ENCODE results near the gene PPIAL4G.
"Not testable (repeated sequence)": the region's sequence is repeated elsewhere in the genome, so short reads cannot be mapped to it uniquely, and the experiment has no call there.

Gene PPIAL4G

GRCh38 chr1:148483029-148483428 is at the start of gene PPIAL4G:
TSS of gene PPIAL4G (minus strand) at chr1:148483302. CDS start at chr1:148483252, 50 bp downstream.
- not testable (repeated sequence) for H3K27ac ChIP-seq, H3K27me3 ChIP-seq, H4K20me1 ChIP-seq, H3K9me3 ChIP-seq, H3K4me1 ChIP-seq, H3K9ac ChIP-seq, H3K36me3 ChIP-seq, H3K4me2 ChIP-seq, H3K4me3 ChIP-seq

- not testable (repeated sequence) for H3K9ac ChIP-seq
These were observed 49.1 kb upstream of the PPIAL4G start for GRCh38 chr1:148532158-148532557.

GRCh38 chr1:148529101-148529567 is 46.0 kb upstream of the PPIAL4G start:
- H3K27ac ChIP-seq, H3K9ac ChIP-seq: not testable (repeated sequence)

More at GRCh38 chr1:148532158-148532557, 49.1 kb upstream of the PPIAL4G start:
- not testable (repeated sequence) for H4K20me1 ChIP-seq, H3K4me1 ChIP-seq, H3K4me3 ChIP-seq, H3K9me3 ChIP-seq, H3K4me2 ChIP-seq, H3K27ac ChIP-seq
- Histone ChIP-seq H3K27me3 (peaks cover 11% of the 10 kb centered on the region), H3K36me3 (peaks cover 12% of the 10 kb centered on the region)

GRCh38 chr1:148528591-148528990 is 45.5 kb upstream of the PPIAL4G start:
- H3K9ac ChIP-seq, H3K9me3 ChIP-seq, H4K20me1 ChIP-seq, H3K27ac ChIP-seq, H3K4me2 ChIP-seq, H3K4me1 ChIP-seq, H3K36me3 ChIP-seq, H3K4me3 ChIP-seq: not testable (repeated sequence)
- H3K27me3 ChIP-seq = peaks cover 11% of the 10 kb centered on the region

More at GRCh38 chr1:148529101-148529567, 46.0 kb upstream of the PPIAL4G start:
- H3K4me1 ChIP-seq, H3K4me2 ChIP-seq, H3K9me3 ChIP-seq, H3K4me3 ChIP-seq, H3K36me3 ChIP-seq, H4K20me1 ChIP-seq: not testable (repeated sequence)
- peaks cover 11% of the 10 kb centered on the region for H3K27me3 ChIP-seq

- H3K4me3 ChIP-seq, H3K36me3 ChIP-seq, H3K9ac ChIP-seq, H4K20me1 ChIP-seq, H3K4me1 ChIP-seq, H3K9me3 ChIP-seq, H3K27ac ChIP-seq, H3K4me2 ChIP-seq: not testable (repeated sequence)
- peaks cover 22% of the 10 kb centered on the region for H3K27me3 ChIP-seq
These were observed 43.5 kb upstream of the PPIAL4G start for GRCh38 chr1:148526587-148526986.

GRCh38 chr1:148523205-148524144 is 40.4 kb upstream of the PPIAL4G start:
- not testable (repeated sequence) for H3K27ac ChIP-seq, H3K4me3 ChIP-seq

GRCh38 chr1:148522561-148523204 is 39.6 kb upstream of the PPIAL4G start:
- H3K4me2 ChIP-seq = peak overlapping the region; percentile 68
- not testable (repeated sequence) for H4K20me1 ChIP-seq, H3K9ac ChIP-seq, H3K36me3 ChIP-seq, H3K27ac ChIP-seq, H3K9me3 ChIP-seq, H3K4me1 ChIP-seq
- H3K4me3 ChIP-seq = peak overlapping the region; percentile 61
- H3K27me3 ChIP-seq = peaks cover 12% of the 10 kb centered on the region; the same call in 1 of the 2 replicates

More at GRCh38 chr1:148523205-148524144, 40.4 kb upstream of the PPIAL4G start:
- H3K9ac ChIP-seq, H4K20me1 ChIP-seq, H3K4me1 ChIP-seq, H3K36me3 ChIP-seq, H3K9me3 ChIP-seq: not testable (repeated sequence)
- peak overlapping the region; percentile 68; the same call in 1 of the 2 replicates for H3K4me2 ChIP-seq
- peaks cover 16% of the 10 kb centered on the region; the same call in 1 of the 2 replicates for H3K27me3 ChIP-seq

GRCh38 chr1:148522072-148522471 is 39.0 kb upstream of the PPIAL4G start:
- not testable (repeated sequence) for H3K9ac ChIP-seq, H4K20me1 ChIP-seq, H3K36me3 ChIP-seq, H3K4me3 ChIP-seq, H3K4me1 ChIP-seq, H3K9me3 ChIP-seq, H3K27ac ChIP-seq
- H3K4me2 ChIP-seq = peak overlapping the region; percentile 34; the same call in 1 of the 2 replicates
- peaks cover 12% of the 10 kb centered on the region; the same call in 1 of the 2 replicates for H3K27me3 ChIP-seq

- H3K4me2 ChIP-seq, H4K20me1 ChIP-seq, H3K27ac ChIP-seq, H3K4me3 ChIP-seq, H3K27me3 ChIP-seq, H3K36me3 ChIP-seq, H3K9me3 ChIP-seq, H3K4me1 ChIP-seq, H3K9ac ChIP-seq: not testable (repeated sequence)
These were observed 31.2 kb upstream of the PPIAL4G start for GRCh38 chr1:148514310-148514709.

- H3K27ac ChIP-seq, H3K4me2 ChIP-seq, H3K4me1 ChIP-seq, H3K9me3 ChIP-seq, H3K36me3 ChIP-seq, H3K27me3 ChIP-seq, H4K20me1 ChIP-seq, H3K4me3 ChIP-seq, H3K9ac ChIP-seq: not testable (repeated sequence)
These were observed 29.6 kb upstream of the PPIAL4G start for GRCh38 chr1:148512571-148513184.

GRCh38 chr1:148493933-148494332 is 10.8 kb upstream of the PPIAL4G start:
- not testable (repeated sequence) for H3K27me3 ChIP-seq, H3K4me1 ChIP-seq, H3K4me3 ChIP-seq, H4K20me1 ChIP-seq, H3K36me3 ChIP-seq, H3K9ac ChIP-seq, H3K9me3 ChIP-seq, H3K4me2 ChIP-seq, H3K27ac ChIP-seq

GRCh38 chr1:148481134-148481533 is 2.0 kb downstream of the PPIAL4G start:
- not testable (repeated sequence) for H3K9ac ChIP-seq, H3K27me3 ChIP-seq, H3K4me1 ChIP-seq, H3K9me3 ChIP-seq, H3K4me2 ChIP-seq, H4K20me1 ChIP-seq, H3K36me3 ChIP-seq, H3K27ac ChIP-seq, H3K4me3 ChIP-seq

- peak overlapping the region; percentile 68 for H3K4me3 ChIP-seq
- H3K9ac ChIP-seq, H3K9me3 ChIP-seq, H3K27me3 ChIP-seq, H3K4me1 ChIP-seq, H4K20me1 ChIP-seq, H3K27ac ChIP-seq, H3K4me2 ChIP-seq, H3K36me3 ChIP-seq: not testable (repeated sequence)
These were observed 23.4 kb downstream of the PPIAL4G start for GRCh38 chr1:148459694-148460093.
